ENCODE data around the gene CLSTN2. TPM values are rescaled to one million over a fixed set of nuclear protein-coding genes. Genes with fewer than 3 reads are reported as not detected.
A peak's percentile ranks its signal among the peaks of the same experiment; 100 is the strongest.

CLSTN2 gene
- total and polyA plus RNA-seq, 3 donors from 2014 or later, result 3.1 to 5.7 (median 3.8) TPM

- H3K9me3 ChIP-seq, result no peaks in the 10 kb centered on the region
- H3K27ac ChIP-seq, result no peak overlapping the region
- intact Hi-C loops (cut with DNase I; ENCODE audit: low total_unique reads), result no loop called here
- H3K4me1 ChIP-seq, result no peaks in the 10 kb centered on the region
- no peaks in the 10 kb centered on the region for H3K27me3 ChIP-seq
- TF ChIP-seq POLR2A (IDR thresholded peaks at IDR 0.05) (no peak), CTCF (IDR thresholded peaks at IDR 0.05) (peak in 2 of 3 experiments; percentile 18 to 28)
- WGBS, 2 donors, result 51 to 62% methylated on average over 12 of the region's 12 CpGs
- peak; percentile 65 for DNase-seq
- H3K36me3 ChIP-seq (ENCODE audit: low read depth, missing control alignments), result no peaks in the 10 kb centered on the region
- H3K4me3 ChIP-seq, result no peak overlapping the region
Measured at GRCh38 chr3:140051019-140051957, 116.3 kb downstream of the CLSTN2 start.

GRCh38 chr3:140052771-140053702 is 118.1 kb downstream of the CLSTN2 start:
- Histone ChIP-seq H3K4me3 (no peak overlapping the region), H3K27me3 (no peaks in the 10 kb centered on the region), H3K9me3 (no peaks in the 10 kb centered on the region), H3K36me3 (ENCODE audit: low read depth, missing control alignments) (no peaks in the 10 kb centered on the region), H3K27ac (no peak overlapping the region), H3K4me1 (no peaks in the 10 kb centered on the region)
- intact Hi-C loops (cut with DNase I; ENCODE audit: low total_unique reads), result no loop called here
- no peak for DNase-seq
- WGBS, 2 donors, result 51 to 62% methylated on average over 8 to 11 of the region's 11 CpGs
- TF ChIP-seq CTCF (IDR thresholded peaks at IDR 0.05), result no peak
- no peak for TF ChIP-seq POLR2A (IDR thresholded peaks at IDR 0.05)

- 86 to 89% methylated on average over 3 of the region's 3 CpGs for WGBS, 2 donors
- Histone ChIP-seq H3K36me3 (ENCODE audit: low read depth, missing control alignments) (no peaks in the 10 kb centered on the region), H3K27ac (no peak overlapping the region), H3K4me3 (no peak overlapping the region), H3K27me3 (no peaks in the 10 kb centered on the region), H3K9me3 (no peaks in the 10 kb centered on the region), H3K4me1 (no peaks in the 10 kb centered on the region)
- no peak for TF ChIP-seq POLR2A (IDR thresholded peaks at IDR 0.05)
- TF ChIP-seq CTCF (IDR thresholded peaks at IDR 0.05), result no peak
- intact Hi-C loops (cut with DNase I; ENCODE audit: low total_unique reads), result no loop called here
- no peak for DNase-seq
Measured at GRCh38 chr3:140053794-140054193, 118.8 kb downstream of the CLSTN2 start.

- TF ChIP-seq CTCF (IDR thresholded peaks at IDR 0.05), result no peak
- no peak for TF ChIP-seq POLR2A (IDR thresholded peaks at IDR 0.05)
- Histone ChIP-seq H3K27ac (no peak overlapping the region), H3K9me3 (no peaks in the 10 kb centered on the region), H3K27me3 (no peaks in the 10 kb centered on the region), H3K36me3 (ENCODE audit: low read depth, missing control alignments) (no peaks in the 10 kb centered on the region), H3K4me3 (no peak overlapping the region), H3K4me1 (no peaks in the 10 kb centered on the region)
- 92 to 93% methylated on average over 6 of the region's 6 CpGs for WGBS, 2 donors
- intact Hi-C loops (cut with DNase I; ENCODE audit: low total_unique reads), result no loop called here
- DNase-seq, result no peak
Measured at GRCh38 chr3:140055092-140055791, 120.3 kb downstream of the CLSTN2 start.
